Duodenal mucosa (tissue), 2 donors: ENCODE results near the gene ARNT2.

Source experiments
- H3K27ac ChIP-seq: one replicate; pipeline ENCODE4 v1.7.0; 2013; ENCODE audit warnings: low read depth, low read length
- H3K27me3 ChIP-seq, 2 donors: one replicate each; pipeline ENCODE4 v1.7.0; 2013; ENCODE audit warnings: low read length in 2 of 2, control low read depth in 1 of 2; ENCODE audit not compliant: insufficient read depth in 2 of 2, control insufficient read depth in 1 of 2
- H3K36me3 ChIP-seq, 2 donors: one replicate each; pipeline ENCODE4 v1.7.0; 2013; ENCODE audit warnings: low read length in 2 of 2, control low read depth in 1 of 2; ENCODE audit not compliant: insufficient read depth in 2 of 2, control insufficient read depth in 1 of 2
- H3K4me1 ChIP-seq, 2 donors: one replicate each; pipeline ENCODE4 v1.7.0; 2013; ENCODE audit warnings: low read length in 2 of 2, control low read depth in 1 of 2; ENCODE audit not compliant: insufficient read depth in 2 of 2, control insufficient read depth in 1 of 2
- H3K4me3 ChIP-seq, 2 donors: one replicate each; pipeline ENCODE4 v1.7.0; 2013; ENCODE audit warnings: low read length in 2 of 2, low read depth in 1 of 2
- H3K9ac ChIP-seq, 2 donors: one replicate each; pipeline ENCODE4 v1.7.0; 2013; ENCODE audit warnings: low read length in 2 of 2, low read depth in 1 of 2
- H3K9me3 ChIP-seq, 2 donors: one replicate each; pipeline ENCODE4 v1.7.0; 2013; ENCODE audit warnings: low read length in 2 of 2, control low read depth in 1 of 2; ENCODE audit not compliant: control insufficient read depth in 1 of 2

ARNT2 gene

DNA sequence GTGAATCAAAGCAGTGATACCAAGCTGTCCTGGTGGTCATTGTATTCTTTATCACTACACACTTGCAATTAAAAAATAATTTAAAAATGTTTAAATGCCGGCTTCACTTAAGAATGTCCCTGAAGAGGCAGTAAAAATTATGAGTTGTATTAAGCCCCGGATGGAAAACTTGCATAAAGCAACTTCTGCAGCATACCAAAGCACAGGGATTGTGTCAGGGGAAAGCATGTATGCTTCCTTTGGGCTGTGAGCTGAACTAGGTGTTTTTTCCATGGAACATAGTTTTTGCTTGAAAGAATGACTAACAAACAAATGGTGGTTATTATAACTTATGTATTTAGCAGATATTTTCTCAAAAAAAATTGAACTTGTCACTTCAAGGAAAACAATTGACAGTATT lies 143.1 kb downstream of the ARNT2 start:
- Histone ChIP-seq H3K36me3 (no peaks in the 10 kb centered on the region), H3K9ac (no peak overlapping the region), H3K4me3 (no peak overlapping the region), H3K9me3 (no peaks in the 10 kb centered on the region), H3K4me1 (no peaks in the 10 kb centered on the region), H3K27me3 (no peaks in the 10 kb centered on the region), H3K27ac (no peak overlapping the region)

DNA sequence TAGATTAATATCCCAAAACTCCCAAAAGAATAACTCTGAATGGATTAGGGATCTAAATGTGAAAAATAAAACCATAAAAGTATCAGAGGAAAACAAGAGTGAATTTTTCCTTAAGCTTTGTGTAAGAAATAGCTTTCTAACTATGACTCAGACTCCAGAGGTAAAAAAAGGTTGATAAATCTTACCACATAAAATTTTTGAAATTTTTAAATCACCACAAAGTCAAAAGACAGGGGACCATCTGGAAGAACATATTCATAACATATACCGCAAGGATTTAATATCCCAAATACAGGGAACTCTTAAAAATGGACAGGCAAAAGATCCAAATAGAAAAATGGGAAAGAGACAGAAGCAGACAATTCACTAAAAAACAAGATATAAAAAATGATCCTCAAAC lies 145.0 kb downstream of the ARNT2 start:
- Histone ChIP-seq H3K36me3 (no peaks in the 10 kb centered on the region), H3K9me3 (no peaks in the 10 kb centered on the region), H3K4me1 (no peaks in the 10 kb centered on the region), H3K27ac (no peak overlapping the region), H3K9ac (no peak overlapping the region), H3K4me3 (no peak overlapping the region), H3K27me3 (no peaks in the 10 kb centered on the region)

DNA sequence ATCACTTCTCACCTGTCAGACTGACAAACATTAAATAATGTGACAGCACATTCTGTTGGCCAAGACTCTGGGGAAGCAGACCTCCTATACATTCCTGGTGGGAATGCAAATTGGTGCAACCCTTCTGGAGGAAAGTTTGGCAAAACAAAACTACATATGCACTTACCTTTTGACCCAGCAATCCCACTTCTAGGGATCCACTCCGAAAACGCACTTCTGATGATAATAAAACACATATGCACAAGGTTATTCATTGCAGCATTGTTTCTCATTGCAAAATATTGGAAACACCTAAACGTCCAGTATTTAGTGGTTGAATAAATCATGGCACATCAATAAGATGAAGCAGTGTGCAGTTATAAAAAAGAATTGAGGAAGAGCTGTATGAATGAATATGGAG lies 145.5 kb downstream of the ARNT2 start:
- Histone ChIP-seq H3K27me3 (no peaks in the 10 kb centered on the region), H3K9ac (no peak overlapping the region), H3K27ac (no peak overlapping the region), H3K4me3 (no peak overlapping the region), H3K36me3 (no peaks in the 10 kb centered on the region), H3K9me3 (no peaks in the 10 kb centered on the region), H3K4me1 (no peaks in the 10 kb centered on the region)

DNA sequence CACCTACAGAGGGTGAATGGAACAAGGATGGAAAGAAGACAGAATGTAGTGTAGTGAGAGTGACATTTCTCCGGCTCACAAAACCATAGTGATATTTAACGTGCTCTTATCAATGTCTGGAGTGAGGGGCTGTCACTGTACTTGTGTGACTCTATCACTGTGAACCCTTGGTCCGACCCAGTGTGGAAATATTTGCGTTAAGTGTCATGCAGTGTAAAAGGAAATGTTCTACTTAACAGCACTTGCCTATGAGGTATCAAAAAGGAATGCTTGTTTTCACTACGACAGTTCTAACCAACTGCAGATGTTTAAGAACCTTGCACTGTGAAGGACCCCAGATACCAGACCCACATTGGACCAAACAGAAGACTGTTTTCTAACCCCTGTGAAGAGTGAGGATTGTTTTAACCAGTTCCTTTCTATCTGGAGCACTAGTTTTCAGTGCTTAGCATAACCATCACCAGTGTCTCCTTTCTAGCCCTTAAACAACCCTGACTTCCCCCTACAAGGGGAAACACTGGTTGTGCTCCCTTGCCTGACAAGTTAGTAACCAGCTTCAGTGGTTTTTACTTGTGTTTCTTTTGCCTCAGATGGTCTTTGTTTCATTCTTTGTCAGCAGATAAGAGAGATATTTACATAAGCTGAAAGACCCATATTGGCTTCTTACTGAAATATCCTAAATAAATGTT lies 146.2 kb downstream of the ARNT2 start:
- Histone ChIP-seq H3K4me1 (no peaks in the 10 kb centered on the region), H3K4me3 (no peak overlapping the region), H3K27me3 (no peaks in the 10 kb centered on the region), H3K27ac (no peak overlapping the region), H3K9ac (no peak overlapping the region), H3K9me3 (no peaks in the 10 kb centered on the region), H3K36me3 (no peaks in the 10 kb centered on the region)

DNA sequence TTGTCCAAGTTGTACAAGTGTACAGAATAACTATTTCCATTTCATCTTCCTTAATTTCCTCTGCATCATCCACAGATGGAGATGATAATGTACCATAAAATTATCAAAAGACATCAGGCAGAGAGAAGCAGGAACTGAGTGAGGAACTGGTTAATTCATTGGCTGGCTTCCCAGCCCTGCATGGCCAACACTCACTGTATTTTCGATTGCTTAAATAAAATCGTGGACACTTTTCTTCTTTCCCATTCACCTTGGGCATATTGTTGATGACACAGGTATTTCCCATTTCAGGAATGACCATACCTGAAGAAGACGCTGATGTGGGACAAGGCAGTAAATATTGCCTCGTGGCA lies 146.7 kb downstream of the ARNT2 start:
- H3K36me3 ChIP-seq = no peaks in the 10 kb centered on the region
- no peaks in the 10 kb centered on the region for H3K9me3 ChIP-seq
- no peaks in the 10 kb centered on the region for H3K27me3 ChIP-seq
- H3K4me3 ChIP-seq = no peak overlapping the region
- H3K4me1 ChIP-seq = no peaks in the 10 kb centered on the region
- H3K9ac ChIP-seq = no peak overlapping the region
- H3K27ac ChIP-seq = no peak overlapping the region

DNA sequence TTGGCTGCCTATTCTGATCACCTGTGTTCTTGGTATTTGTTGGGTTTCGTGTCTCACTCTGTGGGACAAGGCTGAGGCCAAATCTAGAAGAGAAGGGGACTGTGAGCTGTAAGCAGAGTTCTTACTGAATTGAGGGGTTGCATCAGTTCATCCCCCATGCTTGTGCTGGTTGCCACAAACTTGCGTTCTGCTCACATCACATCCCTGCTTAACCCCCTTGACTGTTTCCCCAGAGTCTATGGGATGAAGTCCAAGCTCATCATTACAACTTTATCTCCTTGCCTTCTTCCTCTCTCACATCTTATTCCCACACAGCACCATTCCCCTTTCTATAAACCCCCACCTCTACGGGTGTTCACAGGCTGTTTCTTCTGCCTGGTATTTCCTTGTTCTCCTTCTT lies 147.2 kb downstream of the ARNT2 start:
- Histone ChIP-seq H3K36me3 (no peaks in the 10 kb centered on the region), H3K9me3 (no peaks in the 10 kb centered on the region), H3K27me3 (no peaks in the 10 kb centered on the region), H3K27ac (no peak overlapping the region), H3K9ac (no peak overlapping the region), H3K4me3 (no peak overlapping the region), H3K4me1 (no peaks in the 10 kb centered on the region)

DNA sequence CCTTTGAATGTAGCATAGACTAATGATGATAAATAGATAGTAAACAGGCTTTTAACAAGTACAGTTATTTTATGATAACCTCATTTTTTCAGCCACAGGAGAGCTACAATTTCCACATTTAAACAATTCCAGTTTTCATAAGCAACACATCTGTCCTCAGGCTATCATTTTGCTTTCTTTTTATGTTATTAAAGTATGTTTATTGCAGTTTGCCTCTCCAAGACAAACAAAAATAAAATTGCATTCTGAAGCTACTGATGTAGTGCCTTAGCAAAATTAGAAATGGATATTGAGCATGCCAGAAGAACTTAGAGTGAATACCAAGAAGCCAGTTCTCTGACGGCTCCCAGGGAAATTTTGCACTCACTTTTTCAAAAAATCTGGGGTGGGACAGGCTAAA lies 150.4 kb downstream of the ARNT2 start:
- H3K4me1 ChIP-seq = no peaks in the 10 kb centered on the region
- H3K36me3 ChIP-seq = no peaks in the 10 kb centered on the region
- no peak overlapping the region for H3K27ac ChIP-seq
- H3K4me3 ChIP-seq = no peak overlapping the region
- H3K9ac ChIP-seq = no peak overlapping the region
- H3K27me3 ChIP-seq = no peaks in the 10 kb centered on the region
- no peaks in the 10 kb centered on the region for H3K9me3 ChIP-seq

DNA sequence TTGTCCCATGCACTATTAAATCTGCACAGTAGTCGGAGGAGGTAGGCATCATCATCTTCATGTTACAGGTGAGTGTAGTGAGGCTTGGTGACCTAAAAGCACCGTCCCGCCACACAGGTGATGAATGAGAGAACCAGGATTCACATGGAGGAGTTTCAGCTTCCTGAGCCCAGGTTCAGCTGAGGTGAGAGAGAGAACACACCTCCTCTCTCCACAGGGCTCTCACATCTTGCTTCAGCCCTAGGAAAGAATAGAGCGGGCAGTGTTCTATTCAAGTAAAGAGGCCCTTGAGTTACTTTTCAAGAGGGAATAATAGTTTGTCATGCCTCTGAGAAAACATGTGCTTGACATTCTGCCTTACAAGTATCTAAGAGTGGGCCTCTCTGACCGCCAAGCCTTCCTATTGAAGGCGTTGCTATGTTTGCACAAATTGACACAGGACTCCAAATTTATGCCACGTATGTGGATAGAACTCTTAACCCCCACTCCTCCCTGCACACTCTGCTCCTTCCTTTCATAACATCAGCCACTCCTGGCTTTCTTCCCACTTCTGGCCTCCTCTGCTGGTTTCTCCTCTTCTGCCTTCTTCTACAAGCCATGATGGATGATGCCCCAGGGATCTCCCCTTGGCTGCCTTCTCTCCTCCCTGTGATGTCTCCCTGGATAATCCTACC lies 152.6 kb downstream of the ARNT2 start:
- Histone ChIP-seq H3K9me3 (no peaks in the 10 kb centered on the region), H3K9ac (no peak overlapping the region), H3K4me3 (no peak overlapping the region), H3K27me3 (no peaks in the 10 kb centered on the region), H3K27ac (no peak overlapping the region), H3K36me3 (no peaks in the 10 kb centered on the region), H3K4me1 (no peaks in the 10 kb centered on the region)

DNA sequence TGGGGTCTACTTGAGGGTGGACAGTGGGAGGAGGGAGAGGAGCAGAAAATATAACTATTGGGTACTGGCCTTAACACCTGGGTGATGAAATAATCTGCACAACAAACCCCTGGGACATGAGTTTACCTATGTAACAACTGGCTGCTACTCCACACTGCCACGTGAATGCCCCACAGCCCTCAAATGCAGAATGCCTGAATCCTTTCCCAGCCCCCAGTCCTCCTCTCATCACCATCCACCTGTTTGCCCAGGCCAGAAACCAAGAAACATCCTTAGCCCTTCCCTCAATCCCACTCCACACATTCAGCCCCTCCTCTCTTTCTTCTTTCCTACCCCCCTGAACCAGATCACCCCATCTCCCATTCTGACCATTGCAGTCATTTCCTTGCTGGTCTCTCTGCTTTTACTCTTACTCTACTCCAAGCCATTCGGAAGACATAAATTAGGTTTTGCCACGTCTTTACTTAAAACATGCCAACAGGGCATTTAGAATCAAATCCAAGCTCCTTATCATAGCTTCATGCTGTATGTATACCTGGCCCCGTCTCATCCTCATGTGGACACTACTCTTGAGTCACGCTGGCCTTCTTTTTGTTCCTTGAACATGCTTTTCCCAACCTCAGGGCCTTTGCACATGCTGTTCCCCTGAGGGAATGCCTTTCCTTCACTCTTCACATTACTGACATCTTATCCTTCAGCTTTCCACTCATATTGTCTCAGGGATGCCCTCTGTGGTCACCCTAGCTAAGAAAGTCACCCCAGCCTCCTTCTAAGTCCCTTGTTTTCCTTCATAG lies 153.5 kb downstream of the ARNT2 start:
- H3K4me3 ChIP-seq = no peak overlapping the region
- H3K27ac ChIP-seq = no peak overlapping the region
- H3K9ac ChIP-seq = no peak overlapping the region
- H3K36me3 ChIP-seq = no peaks in the 10 kb centered on the region
- H3K9me3 ChIP-seq = no peaks in the 10 kb centered on the region
- H3K4me1 ChIP-seq = no peaks in the 10 kb centered on the region
- H3K27me3 ChIP-seq = no peaks in the 10 kb centered on the region

DNA sequence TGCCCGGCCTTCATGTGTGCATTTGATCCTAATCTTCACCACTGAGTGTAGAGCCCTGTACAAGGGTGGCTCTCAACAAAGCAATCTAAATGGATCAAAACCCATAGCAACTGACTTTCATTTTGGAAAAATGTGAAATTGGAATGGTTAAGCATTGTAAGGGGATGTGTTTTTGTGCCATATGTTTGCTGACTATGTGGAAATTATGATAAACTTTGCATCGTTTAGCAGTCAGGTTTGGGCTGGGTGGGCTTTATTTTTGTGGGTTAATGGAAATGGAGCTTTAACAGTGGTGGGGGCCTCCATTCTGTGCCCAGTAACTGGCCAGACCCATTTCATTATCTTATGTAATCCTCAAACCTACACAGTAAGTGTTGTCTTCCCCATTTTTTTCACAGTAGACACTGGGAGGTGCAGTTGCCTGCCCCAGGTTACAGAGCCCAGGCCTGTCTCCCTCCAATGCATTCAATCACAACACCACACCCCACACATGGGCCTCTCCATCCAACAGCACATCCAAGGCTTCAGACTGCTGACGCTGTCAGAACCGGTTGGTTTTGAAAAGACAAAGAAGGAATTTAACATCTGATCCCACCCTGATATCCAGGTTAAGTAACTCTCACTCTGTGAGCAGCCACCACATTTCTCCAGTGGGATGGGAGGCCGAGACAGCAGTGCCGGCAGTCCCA lies 154.6 kb downstream of the ARNT2 start:
- Histone ChIP-seq H3K36me3 (no peaks in the 10 kb centered on the region), H3K9me3 (no peaks in the 10 kb centered on the region), H3K27ac (no peak overlapping the region), H3K27me3 (no peaks in the 10 kb centered on the region), H3K4me3 (no peak overlapping the region), H3K9ac (no peak overlapping the region), H3K4me1 (peaks cover 0 to 3% of the 10 kb centered on the region in 2 donors)
